ENCODE results near the gene DAB2IP.
"Not testable (repeated sequence)": the region's sequence is repeated elsewhere in the genome, so short reads cannot be mapped to it uniquely, and the experiment has no call there.

DAB2IP gene

GRCh38 chr9:121790841-121791240 lies 139.4 kb downstream of the DAB2IP start:
- H3K4me3 ChIP-seq (replicated peaks; ENCODE audit: low read depth, low read length): no peak overlapping the region
- TF ChIP-seq CTCF (IDR thresholded peaks at IDR 0.05; ENCODE audit: low read depth, low read length, missing control alignments): no peak
- no peak for DNase-seq (ENCODE audit: extremely low read depth, low read depth)

GRCh38 chr9:121792476-121792875 lies 141.0 kb downstream of the DAB2IP start:
- not testable (repeated sequence) for H3K4me3 ChIP-seq (replicated peaks; ENCODE audit: low read depth, low read length); DNase-seq (ENCODE audit: extremely low read depth, low read depth)

- not testable (repeated sequence) for DNase-seq (ENCODE audit: extremely low read depth, low read depth); H3K4me3 ChIP-seq (replicated peaks; ENCODE audit: low read depth, low read length)
Observed at GRCh38 chr9:121794334-121794733, 142.9 kb downstream of the DAB2IP start.

GRCh38 chr9:121797081-121797480 lies 145.6 kb downstream of the DAB2IP start:
- no peak for DNase-seq (ENCODE audit: extremely low read depth, low read depth)
- no peak for TF ChIP-seq CTCF (IDR thresholded peaks at IDR 0.05; ENCODE audit: low read depth, low read length, missing control alignments)
- no peak overlapping the region for H3K4me3 ChIP-seq (replicated peaks; ENCODE audit: low read depth, low read length)

- TF ChIP-seq CTCF (IDR thresholded peaks at IDR 0.05; ENCODE audit: low read depth, low read length, missing control alignments): no peak
- H3K4me3 ChIP-seq (replicated peaks; ENCODE audit: low read depth, low read length): no peak overlapping the region
- no peak for DNase-seq (ENCODE audit: extremely low read depth, low read depth)
Observed at GRCh38 chr9:121798941-121799340, 147.5 kb downstream of the DAB2IP start.

- no peak for TF ChIP-seq CTCF (IDR thresholded peaks at IDR 0.05; ENCODE audit: low read depth, low read length, missing control alignments)
- H3K4me3 ChIP-seq (replicated peaks; ENCODE audit: low read depth, low read length): no peak overlapping the region
- DNase-seq (ENCODE audit: extremely low read depth, low read depth): no peak
Observed at GRCh38 chr9:121800376-121800775, 148.9 kb downstream of the DAB2IP start.

- no peak for DNase-seq (ENCODE audit: extremely low read depth, low read depth)
- H3K4me3 ChIP-seq (replicated peaks; ENCODE audit: low read depth, low read length): no peak overlapping the region
- TF ChIP-seq CTCF (IDR thresholded peaks at IDR 0.05; ENCODE audit: low read depth, low read length, missing control alignments): no peak
Observed at GRCh38 chr9:121801579-121801978, 150.1 kb downstream of the DAB2IP start.

GRCh38 chr9:121802753-121803152 lies 151.3 kb downstream of the DAB2IP start:
- no peak for DNase-seq (ENCODE audit: extremely low read depth, low read depth)
- no peak overlapping the region for H3K4me3 ChIP-seq (replicated peaks; ENCODE audit: low read depth, low read length)
- no peak for TF ChIP-seq CTCF (IDR thresholded peaks at IDR 0.05; ENCODE audit: low read depth, low read length, missing control alignments)
